ENCODE results near the gene WDR93. TPM values are rescaled to one million over a fixed set of nuclear protein-coding genes. Genes with fewer than 3 reads are reported as not detected.

The WDR93 gene
- total RNA-seq, 1 donor from 2014 or later: 0.16 TPM

DNA sequence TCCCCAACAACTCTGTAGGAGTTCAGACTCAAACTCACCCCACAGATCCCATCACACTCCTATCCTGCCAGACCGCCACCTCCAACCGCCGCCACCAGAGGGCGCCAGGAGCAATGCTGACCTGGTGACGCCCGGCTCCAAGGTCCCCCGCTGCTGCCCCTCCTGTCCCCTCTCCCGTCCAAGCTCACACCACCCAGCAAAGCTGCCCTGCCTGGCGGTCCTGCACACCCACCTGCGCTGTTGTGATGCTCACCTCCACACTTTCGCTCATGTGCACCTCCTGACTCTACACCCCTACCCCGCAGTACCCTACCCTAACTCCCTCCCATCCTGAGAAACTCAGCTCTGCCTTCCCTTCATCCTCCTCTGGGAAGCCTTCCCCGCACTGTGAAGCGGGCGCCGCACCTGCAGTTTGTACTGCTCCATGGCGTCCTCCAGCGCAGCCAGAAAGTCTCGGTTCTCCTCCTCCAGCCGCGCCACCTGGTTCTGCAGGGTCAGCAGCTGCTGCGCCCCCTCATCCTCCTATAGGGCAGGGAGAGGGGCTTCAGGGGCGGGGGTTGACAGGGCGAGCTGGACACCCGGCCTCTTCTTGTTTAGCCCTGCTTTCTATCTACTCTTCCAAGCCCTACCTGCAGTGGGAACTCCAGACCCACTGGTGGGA, 43.3 kb upstream of the WDR93 start:
- no peaks in the 10 kb centered on the region for H3K4me1 Mint-ChIP-seq
- intact Hi-C loops (cut with micrococcal nuclease): no loop called here
- no peaks in the 10 kb centered on the region for H3K36me3 Mint-ChIP-seq (ENCODE audit: low read depth)
- DNase-seq (peak; percentile 50), ATAC-seq (ENCODE audit: low read depth) (peak; percentile 57)
- ChIA-PET CTCF (no interaction called here), POLR2A (no interaction called here)
- peaks cover 3% of the 10 kb centered on the region for H3K27me3 Mint-ChIP-seq
- no peaks in the 10 kb centered on the region for H3K9me3 Mint-ChIP-seq
- no peak overlapping the region for H3K27ac Mint-ChIP-seq
- H3K4me3 Mint-ChIP-seq: no peak overlapping the region
- TF ChIP-seq CTCF (IDR thresholded peaks at IDR 0.05): no peak

GRCh38 chr15:89648106-89649012, 42.3 kb upstream of the WDR93 start:
- H3K27me3 Mint-ChIP-seq: peaks cover 7% of the 10 kb centered on the region
- H3K4me3 Mint-ChIP-seq: no peak overlapping the region
- no peaks in the 10 kb centered on the region for H3K4me1 Mint-ChIP-seq
- intact Hi-C loops (cut with micrococcal nuclease): no loop called here
- no peaks in the 10 kb centered on the region for H3K36me3 Mint-ChIP-seq (ENCODE audit: low read depth)
- DNase-seq (no peak), ATAC-seq (ENCODE audit: low read depth) (no peak)
- TF ChIP-seq CTCF (IDR thresholded peaks at IDR 0.05): no peak
- POLR2A ChIA-PET: no interaction called here
- CTCF ChIA-PET: no interaction called here
- no peak overlapping the region for H3K27ac Mint-ChIP-seq
- H3K9me3 Mint-ChIP-seq: no peaks in the 10 kb centered on the region

GRCh38 chr15:89649013-89649625, 41.5 kb upstream of the WDR93 start:
- POLR2A ChIA-PET: no interaction called here
- intact Hi-C loops (cut with micrococcal nuclease): no loop called here
- no peak for ATAC-seq (ENCODE audit: low read depth)
- CTCF ChIA-PET: no interaction called here
- Mint-ChIP-seq H3K36me3 (ENCODE audit: low read depth) (no peaks in the 10 kb centered on the region), H3K4me3 (no peak overlapping the region), H3K27me3 (peaks cover 12% of the 10 kb centered on the region), H3K9me3 (no peaks in the 10 kb centered on the region), H3K4me1 (peaks cover 2% of the 10 kb centered on the region), H3K27ac (no peak overlapping the region)
- no peak for DNase-seq
- TF ChIP-seq CTCF (IDR thresholded peaks at IDR 0.05): no peak

GRCh38 chr15:89649716-89650115, 40.9 kb upstream of the WDR93 start:
- Mint-ChIP-seq H3K4me3 (no peak overlapping the region), H3K9me3 (no peaks in the 10 kb centered on the region), H3K4me1 (peaks cover 8% of the 10 kb centered on the region), H3K27ac (no peak overlapping the region), H3K27me3 (peaks cover 18% of the 10 kb centered on the region), H3K36me3 (ENCODE audit: low read depth) (no peaks in the 10 kb centered on the region)
- ChIA-PET POLR2A (no interaction called here), CTCF (no interaction called here)
- no peak for DNase-seq
- no peak for ATAC-seq (ENCODE audit: low read depth)
- intact Hi-C loops (cut with micrococcal nuclease): no loop called here
- no peak for TF ChIP-seq CTCF (IDR thresholded peaks at IDR 0.05)

DNA sequence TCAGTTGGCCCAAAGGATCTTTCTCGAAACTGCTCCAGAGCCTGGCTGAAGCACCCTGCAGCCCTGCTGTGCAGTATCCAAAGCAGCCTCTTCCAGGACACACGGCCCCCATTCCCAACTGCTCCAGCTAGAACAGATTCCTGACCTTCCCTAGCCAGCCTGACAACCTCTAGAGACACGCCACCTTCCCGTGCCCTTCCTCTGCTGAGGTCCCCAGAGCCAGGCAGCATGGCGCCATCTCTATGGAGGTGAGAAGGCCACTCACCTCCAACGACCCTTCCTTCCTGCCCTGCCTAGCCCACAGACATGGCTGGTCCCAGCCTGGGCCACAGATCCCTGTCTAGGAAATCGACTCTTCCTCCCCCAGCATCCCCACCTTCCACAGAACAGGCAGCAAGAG, 38.5 kb upstream of the WDR93 start:
- ChIA-PET POLR2A (no interaction called here), CTCF (no interaction called here)
- no peak for TF ChIP-seq CTCF (IDR thresholded peaks at IDR 0.05)
- Mint-ChIP-seq H3K27me3 (peaks cover 30% of the 10 kb centered on the region), H3K36me3 (ENCODE audit: low read depth) (no peaks in the 10 kb centered on the region), H3K4me3 (no peak overlapping the region), H3K27ac (no peak overlapping the region), H3K9me3 (no peaks in the 10 kb centered on the region), H3K4me1 (peaks cover 13% of the 10 kb centered on the region)
- DNase-seq (no peak), ATAC-seq (ENCODE audit: low read depth) (no peak)
- intact Hi-C loops (cut with micrococcal nuclease): no loop called here

Data from activated B cell treated with CpG ODN at 0.5 μM for 24 hours (primary cell).